BJ (cell line): ENCODE results near the gene HS3ST5. TPM values are rescaled to one million over a fixed set of nuclear protein-coding genes. Genes with fewer than 3 reads are reported as not detected.

Experiments
- CTCF ChIA-PET: fragments of 350-600 bp; formaldehyde crosslinking; extraction: SDS; loops from one replicate; lab custom pipeline; 2021; ENCODE audit warnings: antibody characterized with exemption, inconsistent platforms; lab: Yijun Ruan, JAX
- POLR2A ChIA-PET: fragments of 300-600 bp; sonication (Branson Sonifier 250); formaldehyde crosslinking; extraction: SDS; loops from one replicate; lab custom pipeline; 2021; ENCODE audit warnings: antibody characterized with exemption; lab: Charles Lee
- DNase-seq: peaks from one replicate; pipeline ENCODE4 v3.0.0-alpha.2; 2011; ENCODE audit warnings: low read depth
- H3K27me3 ChIP-seq: 2 replicates; pipeline ENCODE4 v1.6.0; 2011; ENCODE audit warnings: low read length; ENCODE audit not compliant: control insufficient read depth, insufficient read depth
- H3K36me3 ChIP-seq: 2 replicates; pipeline ENCODE4 v1.5.1; 2011; ENCODE audit warnings: low read length; ENCODE audit not compliant: control insufficient read depth, insufficient read depth
- H3K4me3 ChIP-seq: 2 replicates; pipeline ENCODE4 v1.5.1; 2011; ENCODE audit warnings: low read depth, mild to moderate bottlenecking, control low read depth, low read length
- CTCF ChIP-seq: IDR thresholded peaks from 2 replicates; pipeline ENCODE4 v1.5.1; 2011; ENCODE audit warnings: low read depth, mild to moderate bottlenecking, control low read depth, inconsistent platforms, low read length, moderate library complexity; ENCODE audit not compliant: insufficient read depth
- polyA plus RNA-seq: library from polyadenylated mRNA; depleted of rRNA; stranded (reverse); fragments of >200 nt; gene quantifications from 2 replicates; pipeline ENCODE4 v1.2.3, GENCODE V29; 2011

Gene HS3ST5
- polyA plus RNA-seq, 1 experiment: not detected

GRCh38 chr6:114087496-114087895 lies 255.3 kb downstream of the HS3ST5 start:
- H3K4me3 ChIP-seq: no peak overlapping the region
- ChIA-PET POLR2A (no interaction called here), CTCF (interaction anchor here (3.6 to 3.9 kb wide), 2 partner anchors 21 to 93 kb away, joined by 15 to 19 read pairs; no protein-coding TSS in a partner anchor)
- no peaks in the 10 kb centered on the region for H3K36me3 ChIP-seq
- DNase-seq: no peak
- H3K27me3 ChIP-seq: no peaks in the 10 kb centered on the region
- TF ChIP-seq CTCF: no peak

- ChIA-PET CTCF (interaction anchor here (0.9 to 3.9 kb wide), 5 partner anchors 10 to 90 kb away, joined by 3 to 19 read pairs (median 6); no protein-coding TSS in a partner anchor), POLR2A (no interaction called here)
- DNase-seq: peak; percentile 85
These were observed 257.6 kb downstream of the HS3ST5 start for GRCh38 chr6:114085211-114085610.

GRCh38 chr6:114084327-114084890 lies 258.4 kb downstream of the HS3ST5 start:
- DNase-seq: peak; percentile 22
- ChIA-PET POLR2A (no interaction called here), CTCF (no interaction called here)
- Histone ChIP-seq H3K27me3 (no peaks in the 10 kb centered on the region), H3K36me3 (no peaks in the 10 kb centered on the region), H3K4me3 (no peak overlapping the region)
- TF ChIP-seq CTCF: no peak

More at GRCh38 chr6:114085211-114085610, 257.6 kb downstream of the HS3ST5 start:
- Histone ChIP-seq H3K27me3 (no peaks in the 10 kb centered on the region), H3K36me3 (no peaks in the 10 kb centered on the region), H3K4me3 (no peak overlapping the region)
- TF ChIP-seq CTCF: no peak

- no peak overlapping the region for H3K4me3 ChIP-seq
- ChIA-PET POLR2A (no interaction called here), CTCF (no interaction called here)
- no peak for DNase-seq
- no peaks in the 10 kb centered on the region for H3K27me3 ChIP-seq
- no peak for TF ChIP-seq CTCF
- H3K36me3 ChIP-seq: no peaks in the 10 kb centered on the region
These were observed 259.6 kb downstream of the HS3ST5 start for GRCh38 chr6:114083251-114083650.

GRCh38 chr6:114081730-114082129 lies 261.1 kb downstream of the HS3ST5 start:
- Histone ChIP-seq H3K36me3 (no peaks in the 10 kb centered on the region), H3K27me3 (no peaks in the 10 kb centered on the region), H3K4me3 (no peak overlapping the region)
- CTCF ChIA-PET: interaction anchor here (0.6 kb wide), 1 partner anchor 9 kb away, joined by 3 read pairs; no protein-coding TSS in a partner anchor
- POLR2A ChIA-PET: no interaction called here
- DNase-seq: no peak
- TF ChIP-seq CTCF: no peak
